Measurements from ENCODE around the gene RANBP17.

- TF ChIP-seq EZH2 (IDR thresholded peaks at IDR 0.05) (no peak), CTCF (IDR thresholded peaks at IDR 0.05) (no peak), EZH2phosphoT487 (IDR thresholded peaks at IDR 0.05) (no peak)
Measured at GRCh38 chr5:170826117-170826516, 35.7 kb upstream of the RANBP17 start.
